NCI-H1417 (cell line): ENCODE data around the gene DDI2.
"Not testable (repeated sequence)": the region's sequence is repeated elsewhere in the genome, so short reads cannot be mapped to it uniquely, and the experiment has no call there.

Source experiments
- DNase-seq, 3 experiments: peaks; one replicate each; lab custom pipeline; 2025; lab: John Stamatoyannopoulos, UW

Gene DDI2

GRCh38 chr1:15636436-15636835 lies 19.2 kb downstream of the DDI2 start:
- no peak for DNase-seq

GRCh38 chr1:15637826-15638225 lies 20.6 kb downstream of the DDI2 start:
- no peak for DNase-seq

- DNase-seq = no peak
These were observed 22.0 kb downstream of the DDI2 start for GRCh38 chr1:15639262-15639661.

DNA sequence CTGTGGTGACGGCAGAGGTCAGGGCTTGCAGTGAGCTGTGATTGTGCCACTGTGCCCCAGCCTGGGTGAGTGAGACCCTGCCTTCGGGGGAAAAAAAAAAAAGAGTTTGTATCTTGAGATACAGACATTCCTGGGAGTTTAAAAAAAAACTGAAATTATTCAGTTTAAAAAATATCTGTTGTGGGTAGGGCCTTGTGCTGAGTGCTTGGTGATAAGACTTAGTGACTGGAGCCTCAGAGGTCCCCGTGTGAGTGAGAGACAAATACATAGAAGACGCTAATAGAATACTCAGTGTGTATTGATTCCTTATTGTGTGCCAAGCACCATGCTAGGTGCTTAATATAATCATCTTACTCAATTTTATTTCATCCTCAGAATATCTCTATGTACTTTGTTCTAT lies 22.7 kb downstream of the DDI2 start:
- DNase-seq = no peak

DNA sequence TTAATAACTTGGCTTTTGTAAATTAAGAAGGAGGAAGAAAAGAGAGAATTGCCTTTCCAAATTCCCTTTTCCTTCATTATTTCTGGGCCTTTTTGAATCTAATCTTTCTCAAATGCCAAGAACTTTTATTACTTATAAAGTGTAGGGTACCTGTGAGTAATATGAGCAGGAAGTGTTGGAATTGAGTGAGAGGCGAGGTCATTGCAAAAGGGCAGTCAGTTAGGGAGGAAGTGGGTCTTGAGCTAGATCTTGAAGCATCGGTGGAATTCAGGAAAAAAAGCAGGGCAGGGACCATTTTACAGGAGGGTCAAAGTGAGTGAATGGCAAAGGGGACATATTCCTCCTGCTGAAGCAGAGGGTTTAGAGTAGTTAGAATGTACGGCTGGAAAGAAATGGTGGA lies 23.4 kb downstream of the DDI2 start:
- DNase-seq = no peak

- no peak for DNase-seq
These were observed 32.7 kb downstream of the DDI2 start for GRCh38 chr1:15649937-15650336.

GRCh38 chr1:15650433-15650832 lies 33.2 kb downstream of the DDI2 start:
- DNase-seq = no peak

GRCh38 chr1:15652130-15652529 lies 34.9 kb downstream of the DDI2 start:
- not testable (repeated sequence) for DNase-seq

DNA sequence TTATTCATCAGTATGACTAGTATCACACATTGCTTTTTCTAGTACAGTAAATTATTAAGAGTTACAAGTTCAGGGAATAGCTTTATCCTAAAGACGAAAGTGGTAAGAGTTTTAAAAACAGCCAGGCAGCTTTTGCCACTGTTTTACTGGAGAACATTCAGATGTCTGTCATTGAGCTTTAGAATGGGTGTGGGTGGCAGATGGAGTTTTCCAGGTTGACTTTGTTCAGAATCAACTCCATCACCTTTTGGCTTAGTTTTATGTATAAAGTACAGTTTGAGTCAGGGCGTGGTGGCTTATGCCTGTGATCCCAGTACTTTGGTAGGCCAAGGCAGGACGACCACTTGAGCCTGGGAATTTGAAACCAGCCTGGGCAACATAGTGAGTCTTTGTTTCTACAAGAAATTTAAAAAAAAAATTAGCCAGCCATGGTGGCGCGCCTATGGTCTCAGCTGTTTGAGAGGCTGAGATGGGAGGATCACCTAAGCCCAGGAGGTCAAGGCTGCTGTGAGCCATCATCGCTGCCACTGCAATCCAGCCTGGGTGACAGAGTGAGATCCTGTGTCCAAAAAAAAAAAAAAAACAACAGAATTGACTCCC lies 36.9 kb downstream of the DDI2 start:
- DNase-seq = no peak

GRCh38 chr1:15656464-15656863 lies 39.2 kb downstream of the DDI2 start:
- DNase-seq = no peak

- DNase-seq = no peak
These were observed 39.8 kb downstream of the DDI2 start for GRCh38 chr1:15657021-15657420.

DNA sequence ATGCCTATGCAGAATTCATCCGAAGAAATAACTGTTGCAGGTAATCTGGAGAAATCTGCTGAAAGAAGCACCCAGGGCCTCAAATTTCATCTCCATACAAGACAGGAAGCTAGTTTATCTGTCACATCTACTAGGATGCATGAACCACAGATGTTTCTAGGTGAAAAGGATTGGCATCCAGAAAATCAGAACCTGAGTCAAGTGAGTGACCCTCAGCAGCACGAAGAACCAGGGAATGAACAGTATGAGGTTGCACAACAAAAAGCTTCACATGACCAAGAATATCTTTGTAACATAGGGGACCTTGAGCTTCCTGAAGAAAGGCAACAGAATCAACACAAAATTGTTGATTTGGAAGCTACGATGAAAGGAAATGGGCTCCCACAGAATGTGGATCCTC lies 42.9 kb downstream of the DDI2 start:
- no peak for DNase-seq

GRCh38 chr1:15662477-15662876 lies 45.2 kb downstream of the DDI2 start:
- DNase-seq = no peak

DNA sequence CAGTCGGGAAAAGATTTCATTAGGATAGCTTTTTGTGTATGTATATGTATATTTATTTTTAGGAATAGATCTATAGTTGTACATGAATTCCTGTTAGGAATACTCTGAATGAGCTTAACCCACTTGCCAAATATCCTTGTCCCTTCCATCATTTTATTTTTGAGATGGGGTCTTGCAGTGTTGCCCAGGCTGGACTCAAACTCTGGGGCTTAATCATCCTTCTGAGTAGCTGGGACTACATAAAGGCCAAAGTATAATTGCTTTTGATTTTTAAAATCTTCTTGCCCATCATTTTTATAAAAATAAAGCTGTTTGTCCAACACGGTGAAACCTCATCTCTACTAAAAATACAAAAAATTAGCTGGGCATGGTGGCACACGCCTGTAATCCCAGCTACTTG lies 46.7 kb downstream of the DDI2 start:
- no peak for DNase-seq

DNA sequence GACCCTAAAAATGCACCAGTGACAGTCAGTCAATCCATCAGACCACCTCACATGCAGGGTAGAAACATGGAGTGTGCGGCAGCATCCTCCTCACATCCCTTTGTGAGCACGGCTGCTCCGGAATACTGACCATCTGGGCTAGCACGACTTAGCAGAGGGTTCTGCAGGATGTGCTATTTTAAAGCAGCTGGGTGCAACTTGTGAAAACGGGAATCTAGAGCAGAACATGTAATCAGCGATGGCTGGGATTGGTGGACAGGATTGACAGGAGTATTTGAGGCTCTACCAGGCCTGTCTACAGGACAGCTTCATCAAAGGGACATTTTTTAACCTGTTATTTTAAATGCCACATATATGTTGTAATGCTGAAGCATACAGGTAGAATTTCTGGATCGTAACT lies 50.1 kb downstream of the DDI2 start:
- no peak for DNase-seq

- DNase-seq = no peak
These were observed 51.0 kb downstream of the DDI2 start for GRCh38 chr1:15668089-15668754.

GRCh38 chr1:15669074-15669473 lies 51.8 kb downstream of the DDI2 start:
- no peak for DNase-seq

- DNase-seq = no peak
These were observed 52.6 kb downstream of the DDI2 start for GRCh38 chr1:15669864-15670263.

DNA sequence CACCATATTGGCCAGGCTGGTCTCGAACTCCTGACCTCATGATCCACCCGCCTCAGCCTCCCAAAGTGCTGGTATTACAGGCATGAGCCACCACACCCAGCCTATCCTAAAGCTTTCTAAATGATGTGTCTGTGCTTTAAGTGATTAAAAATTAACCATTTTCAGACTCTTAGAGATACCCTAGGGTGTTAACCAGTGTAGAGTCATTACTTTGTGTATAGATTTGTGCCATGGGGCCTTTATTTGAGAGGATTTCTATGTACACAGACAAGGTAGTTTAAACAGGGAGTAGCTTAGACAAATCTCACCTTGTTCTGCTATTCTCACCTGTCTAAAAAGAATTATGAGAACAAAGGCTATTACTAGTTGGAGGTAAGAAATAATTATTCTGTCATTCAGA lies 54.2 kb downstream of the DDI2 start:
- DNase-seq = peak in 2 of 3 experiments; percentile 13 to 71

DNA sequence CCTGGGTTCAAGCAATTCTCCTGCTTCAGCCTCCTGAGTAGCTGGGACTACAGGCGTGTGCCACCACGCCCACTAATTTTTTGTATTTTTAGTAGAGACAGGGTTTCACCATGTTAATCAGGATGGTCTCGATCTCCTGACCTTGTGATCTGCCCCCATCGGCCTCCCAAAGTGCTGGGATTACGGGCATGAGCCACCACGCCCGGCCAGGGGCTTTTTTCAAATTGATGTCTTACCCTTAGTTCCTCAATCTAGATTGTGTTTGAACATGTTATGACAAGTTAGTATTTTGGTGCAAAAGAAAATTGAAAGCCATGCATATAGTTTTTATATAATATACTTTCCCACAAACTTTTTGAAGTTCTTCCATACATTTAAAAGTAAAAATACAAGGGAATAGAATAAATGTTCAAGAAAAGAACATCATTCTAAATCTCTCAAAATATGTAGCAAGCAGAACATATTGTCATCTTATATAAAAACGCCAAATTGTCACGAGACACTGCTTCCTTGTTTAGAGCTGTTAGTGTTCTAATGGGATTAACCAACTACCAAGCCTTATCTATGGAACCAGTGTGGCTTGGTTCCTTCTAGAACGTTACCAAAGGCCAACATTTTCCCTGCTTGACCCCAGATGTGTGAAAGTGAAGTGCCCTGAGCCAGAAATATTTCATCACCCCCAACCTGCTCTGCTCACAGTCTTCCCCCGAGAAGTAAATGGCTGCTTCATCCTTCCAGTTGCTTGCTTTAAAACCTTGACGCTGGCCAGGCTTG lies 57.3 kb downstream of the DDI2 start:
- DNase-seq = no peak

DNA sequence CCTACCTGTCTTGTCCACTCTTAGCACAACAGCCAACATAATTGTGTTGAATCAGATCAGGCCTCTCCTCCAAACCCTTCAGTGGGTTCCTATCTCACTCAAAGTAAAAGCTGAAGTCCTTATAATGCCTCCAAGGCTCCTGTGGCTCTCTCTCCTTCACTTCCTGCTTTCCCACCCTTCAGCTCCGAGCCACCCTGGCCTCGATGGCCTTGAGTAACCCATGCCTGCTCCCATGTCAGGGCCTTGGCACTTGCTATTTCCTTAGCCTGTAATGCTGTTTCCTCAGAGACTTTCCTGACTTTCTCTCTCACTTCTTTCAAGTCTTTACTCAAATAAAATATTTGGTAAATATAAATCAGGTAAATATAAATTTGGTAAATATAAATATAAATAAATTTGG lies 58.8 kb downstream of the DDI2 start:
- DNase-seq = no peak

DNA sequence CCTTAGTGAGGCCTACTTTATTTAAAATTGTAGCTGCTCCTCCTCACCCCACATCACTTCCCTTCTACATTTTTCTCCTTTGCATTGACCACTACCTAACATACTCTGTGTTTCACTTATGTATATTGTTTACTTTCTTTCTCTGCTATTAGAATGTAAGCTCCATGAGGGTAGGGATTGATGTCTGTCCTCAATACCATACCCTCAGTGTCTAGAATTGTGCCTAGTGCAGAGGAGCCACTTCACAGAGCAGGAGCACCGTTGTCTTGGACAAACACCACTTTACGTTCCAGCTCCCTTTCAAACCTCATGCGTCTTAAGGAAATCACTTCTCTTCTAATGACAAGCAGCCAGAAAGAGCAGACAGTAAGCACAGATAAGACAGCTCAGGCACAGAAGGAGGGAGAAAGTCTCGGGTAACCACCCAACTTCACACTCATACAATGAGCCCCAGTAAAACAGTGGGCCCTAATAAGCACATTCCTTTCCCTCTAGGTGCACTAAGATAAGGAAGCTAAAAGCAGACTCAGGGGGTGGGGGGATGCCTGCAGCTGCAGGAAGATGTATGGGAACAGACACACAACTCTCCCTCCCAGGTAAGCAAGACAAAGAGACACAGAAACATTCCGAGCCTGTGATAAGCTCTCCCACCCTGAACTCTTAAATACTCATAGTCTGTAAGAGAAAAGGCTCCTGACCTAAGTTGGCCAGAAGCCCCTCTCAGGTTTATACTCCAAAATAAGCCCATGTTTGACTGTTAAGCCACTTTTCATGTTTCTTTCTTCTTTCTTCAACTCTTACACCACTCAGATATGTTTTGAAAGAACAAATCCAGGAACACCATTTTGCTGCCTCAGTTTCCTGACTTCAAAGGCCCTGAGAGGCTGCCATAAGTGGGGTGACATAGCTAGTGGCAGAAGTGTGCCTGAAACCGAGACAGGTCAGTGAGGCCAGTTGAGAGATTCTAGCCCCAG lies 59.7 kb downstream of the DDI2 start:
- DNase-seq = no peak
